HG02588 (cell line): ENCODE results near the gene TRIM26.
A peak's percentile ranks its signal among the peaks of the same experiment; 100 is the strongest.

Experiments
- ATAC-seq: cut with Tn5 transposase; IDR thresholded peaks from one replicate; pipeline ENCODE4 v1.9.1; 2021; ENCODE audit warnings: mild to moderate bottlenecking, moderate library complexity; ENCODE audit not compliant: unreplicated experiment

Gene TRIM26

DNA sequence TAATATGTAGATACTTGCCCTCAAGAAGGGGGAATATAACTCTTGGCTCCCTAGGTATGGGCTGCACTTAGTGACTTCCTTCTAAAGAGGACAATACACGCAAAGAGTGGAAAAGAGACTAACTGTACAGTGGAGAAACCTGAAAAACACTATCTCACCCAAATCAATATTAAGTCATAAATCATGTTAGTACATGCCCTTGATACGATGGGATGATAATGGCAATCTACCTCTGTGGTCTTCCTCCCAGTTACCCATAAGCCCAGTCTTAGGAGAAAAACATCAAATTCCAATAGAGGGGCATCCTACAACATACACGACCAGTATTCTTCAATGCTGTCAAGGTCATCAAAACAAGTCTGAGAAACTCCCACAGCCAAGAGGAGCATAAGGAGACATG, 1.3 kb downstream of the TRIM26 start:
- no peak for ATAC-seq

DNA sequence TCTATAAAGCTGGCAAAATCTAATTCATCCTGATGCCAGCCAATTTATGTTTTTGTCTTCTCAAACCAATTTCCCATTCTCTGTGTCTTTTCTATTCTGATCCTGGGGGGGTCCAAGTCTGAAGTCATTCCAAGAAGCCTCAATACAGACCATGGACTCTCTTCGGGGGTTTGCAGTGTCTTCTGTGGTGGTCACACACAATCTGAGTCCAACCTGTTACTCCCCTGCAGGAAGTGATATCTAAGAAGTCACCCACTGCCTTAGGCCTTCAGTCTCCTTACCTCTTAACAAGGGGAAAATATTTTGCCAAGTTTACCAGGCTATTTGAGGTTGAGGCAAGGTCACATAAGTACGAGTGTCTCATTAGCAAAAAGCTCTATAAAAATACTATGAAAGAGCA, 1.9 kb downstream of the TRIM26 start:
- no peak for ATAC-seq

DNA sequence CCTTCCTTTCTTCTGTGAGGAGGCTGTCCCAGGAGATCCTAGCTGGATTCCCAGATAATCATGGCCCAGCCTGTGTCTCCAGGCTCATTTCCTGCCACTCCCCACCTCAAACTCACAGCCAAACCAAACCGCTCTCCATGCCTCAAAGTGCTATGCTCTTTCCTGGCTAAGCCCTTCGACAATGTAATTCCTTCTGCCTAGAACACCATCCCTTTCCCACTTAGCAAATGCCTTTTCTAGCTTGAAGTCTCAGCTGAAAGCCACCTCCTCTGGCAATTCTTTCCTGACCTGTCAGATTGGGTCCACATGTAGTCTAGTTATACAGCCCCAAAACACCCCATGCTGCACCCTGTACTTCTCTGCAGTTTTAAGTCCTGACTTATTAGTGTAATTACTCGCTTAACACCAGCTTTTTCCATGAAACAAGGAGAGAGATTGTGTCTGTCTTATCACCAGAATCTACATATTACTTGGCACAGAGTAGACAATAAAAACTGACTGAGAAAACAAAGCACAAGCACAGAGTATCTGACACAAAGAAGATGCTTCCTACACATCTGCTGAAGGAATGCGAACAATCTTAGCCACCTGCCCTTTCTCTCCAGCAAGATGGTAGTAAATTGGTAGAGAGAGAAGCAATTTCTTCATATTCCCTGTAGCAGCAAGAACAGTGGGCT, 5.4 kb downstream of the TRIM26 start:
- no peak for ATAC-seq

DNA sequence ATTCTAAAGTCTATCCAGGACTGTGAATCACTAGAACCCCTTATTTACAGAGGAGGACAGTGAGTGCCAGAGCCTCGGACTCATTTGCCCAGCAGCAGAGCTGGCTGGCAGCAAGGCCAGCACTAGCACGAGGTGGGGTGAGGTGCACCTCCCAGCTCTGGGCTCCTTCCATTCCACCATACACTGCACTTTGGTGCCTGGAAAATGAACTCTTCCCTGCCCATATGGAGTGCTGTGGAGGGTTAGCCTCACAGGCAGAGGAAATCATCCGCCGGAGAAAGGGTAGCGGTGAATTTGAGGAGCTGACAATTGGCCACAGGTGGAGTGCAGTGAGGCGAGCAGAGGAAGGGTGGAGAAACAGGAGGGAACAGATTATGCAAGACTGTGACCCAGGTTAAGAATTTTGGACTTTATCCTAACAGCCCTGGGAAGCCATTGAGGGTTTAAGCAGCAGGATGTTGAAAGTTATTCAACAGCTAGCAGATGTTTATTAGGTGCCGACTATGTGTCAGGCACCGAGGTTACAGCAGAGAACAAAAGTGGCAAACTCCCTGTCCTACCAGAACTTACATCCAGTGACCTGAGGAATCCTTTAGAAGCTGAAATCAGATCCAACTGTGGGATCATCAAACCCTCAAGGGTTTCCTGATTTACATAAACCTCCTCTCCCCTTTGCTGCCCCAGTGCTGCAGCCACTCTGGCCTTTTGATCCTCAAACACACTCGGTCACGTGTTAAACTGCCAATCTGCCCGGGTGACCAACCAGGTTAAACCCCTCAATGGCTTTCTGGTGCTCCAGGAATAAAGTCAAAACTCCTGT, 6.2 kb downstream of the TRIM26 start:
- no peak for ATAC-seq

DNA sequence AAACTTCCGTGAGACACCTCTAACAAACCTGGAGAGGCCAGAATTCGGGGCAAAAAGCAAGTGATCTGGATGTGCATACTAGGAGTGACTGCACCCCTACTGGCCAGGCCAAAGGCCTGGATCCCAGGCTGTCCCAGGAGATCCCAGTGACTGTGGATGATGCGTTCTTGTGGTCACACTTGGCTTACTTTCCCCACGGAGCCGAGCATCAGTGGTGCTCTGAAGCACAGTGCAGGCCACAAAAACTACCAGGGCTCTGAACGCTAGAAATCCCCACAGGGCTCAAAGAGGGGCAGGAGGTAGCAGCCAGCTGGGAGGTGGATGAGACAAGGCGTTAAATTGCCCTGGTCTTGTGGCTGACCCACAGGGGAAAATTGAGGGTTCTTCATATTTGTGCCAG, 7.1 kb downstream of the TRIM26 start:
- no peak for ATAC-seq

DNA sequence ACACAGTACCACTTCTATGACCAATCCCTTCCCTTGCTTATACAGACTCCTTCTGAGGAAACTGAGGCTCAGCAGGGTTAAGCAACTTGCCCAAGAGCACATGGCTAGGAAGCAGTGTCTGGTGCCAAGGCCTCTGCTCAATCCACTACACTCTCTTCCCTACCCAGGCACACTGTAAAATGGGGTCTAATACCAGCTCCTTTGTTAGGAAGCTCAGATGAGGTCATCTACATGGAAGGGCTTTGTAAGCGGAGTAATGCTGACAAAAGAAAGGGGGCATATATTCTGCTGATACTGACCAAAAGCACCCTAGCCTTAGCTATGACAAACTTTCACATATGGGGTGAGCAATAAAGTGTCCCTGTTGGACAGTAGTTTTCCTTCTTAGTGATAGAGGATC, 9.1 kb downstream of the TRIM26 start:
- ATAC-seq, result no peak

DNA sequence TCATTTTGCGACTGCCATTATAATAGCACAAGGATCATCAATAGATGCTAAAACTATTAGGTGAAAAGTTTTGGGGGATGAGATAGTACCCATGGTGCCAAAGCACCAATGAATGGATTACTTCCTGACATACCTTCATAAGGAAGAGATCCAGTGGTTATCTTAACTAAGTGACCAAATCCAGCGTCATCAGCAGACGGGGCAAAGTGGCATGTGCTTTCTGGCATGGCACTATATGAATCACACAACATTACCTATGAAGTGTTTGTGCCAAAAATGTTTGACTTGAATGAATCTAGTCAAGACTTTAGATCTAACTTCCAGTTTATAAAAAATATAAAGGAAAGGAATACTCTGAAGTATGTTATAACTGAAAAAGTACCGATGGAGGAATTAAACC, 10.8 kb downstream of the TRIM26 start:
- ATAC-seq, result no peak

DNA sequence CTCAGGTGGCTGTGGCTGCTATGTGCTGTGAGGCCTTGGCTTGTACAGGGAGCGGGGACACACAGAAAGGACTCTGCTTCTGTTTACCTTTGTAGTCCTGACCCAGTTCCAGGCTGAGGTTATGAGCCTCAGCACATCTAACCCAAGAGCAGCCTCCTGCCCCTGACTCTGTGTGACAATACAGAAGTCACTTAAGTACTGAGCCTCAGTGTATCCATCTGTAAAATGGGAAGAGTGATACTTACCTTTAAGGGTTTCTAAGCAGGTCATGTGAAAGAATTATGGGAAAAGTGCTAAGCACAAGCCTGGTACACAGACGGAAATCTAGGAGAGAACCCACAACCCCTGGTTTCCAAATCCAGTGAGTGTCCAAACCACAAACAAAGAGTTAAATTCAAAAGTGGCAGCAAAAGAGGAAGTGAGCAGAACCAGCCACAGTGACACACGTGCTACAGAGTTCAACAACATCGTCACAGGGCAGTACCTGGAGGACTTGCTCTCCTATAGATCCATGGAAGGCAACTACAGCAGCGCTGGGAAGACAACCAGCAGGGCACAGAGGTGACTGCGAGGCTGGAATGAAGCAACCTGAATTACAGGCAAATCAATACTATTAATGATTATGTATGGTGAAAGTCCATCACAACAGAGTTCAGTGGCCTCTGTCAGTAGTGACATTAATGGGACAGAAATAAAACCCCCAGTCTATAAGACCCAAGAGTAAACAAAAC, 12.5 kb downstream of the TRIM26 start:
- peak; percentile 69 for ATAC-seq

DNA sequence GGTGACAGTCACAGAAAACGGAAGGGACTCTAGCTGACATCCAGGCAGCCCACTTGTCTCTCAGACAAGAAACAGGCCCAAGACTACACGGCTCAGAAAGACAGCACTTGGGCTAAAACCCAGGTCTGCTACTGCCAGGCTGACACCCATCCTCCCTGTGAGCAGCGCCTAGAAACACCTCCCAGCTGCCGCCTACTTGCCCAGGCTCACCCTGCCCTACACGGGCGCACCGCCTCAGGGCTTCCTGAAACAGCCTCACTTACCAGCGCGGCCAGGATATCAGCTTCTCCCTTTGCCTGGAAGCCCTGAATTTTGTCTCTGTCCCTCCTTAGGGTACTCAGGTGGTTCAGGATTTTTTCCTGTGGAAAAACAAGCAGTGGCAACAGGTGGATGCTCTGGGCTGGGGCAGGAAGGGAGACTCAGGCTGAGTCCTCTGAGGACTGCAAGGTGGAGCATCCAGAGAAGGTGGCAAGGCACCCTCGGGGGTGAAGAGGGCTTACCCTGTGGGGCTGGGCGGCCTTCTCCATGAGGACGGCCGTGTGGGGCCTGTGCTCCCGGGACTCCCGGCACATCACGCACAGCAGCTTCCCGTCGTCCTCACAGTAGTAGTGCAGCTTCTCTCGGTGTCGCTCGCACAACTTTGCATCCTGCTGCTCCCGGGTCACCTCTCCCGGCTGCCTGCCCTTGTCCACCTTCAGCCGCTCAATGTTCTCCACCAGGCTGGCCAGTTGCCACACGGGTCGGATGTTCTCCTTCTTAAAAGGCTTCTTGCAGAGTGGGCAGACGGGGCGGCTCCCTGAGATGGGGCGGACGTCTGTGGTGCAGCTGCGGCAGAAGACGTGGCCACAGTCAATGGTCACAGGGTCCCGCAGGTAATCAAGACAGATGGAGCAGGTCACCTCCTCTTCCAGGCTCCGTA, 14.8 kb downstream of the TRIM26 start:
- ATAC-seq, result no peak

DNA sequence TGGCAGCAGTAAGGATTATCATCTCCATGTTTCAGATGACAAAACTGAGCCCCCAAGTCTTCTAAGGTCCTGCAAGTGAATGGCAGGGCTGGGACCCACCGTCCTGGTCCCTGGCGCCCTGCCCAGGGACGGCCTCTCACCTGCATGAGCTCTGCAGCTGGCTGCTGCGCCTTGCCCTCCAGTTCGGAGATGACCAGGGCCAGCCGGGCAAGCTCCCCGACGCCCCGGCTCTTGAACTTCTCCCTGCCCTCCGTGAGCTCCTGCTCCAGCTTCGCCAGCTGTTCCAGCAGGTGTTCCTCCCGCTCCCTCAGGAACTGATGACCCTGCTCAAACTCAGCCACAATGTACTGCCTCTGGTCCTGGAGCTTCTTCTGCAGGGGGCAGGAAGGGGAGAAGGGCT, 16.8 kb downstream of the TRIM26 start:
- no peak for ATAC-seq

DNA sequence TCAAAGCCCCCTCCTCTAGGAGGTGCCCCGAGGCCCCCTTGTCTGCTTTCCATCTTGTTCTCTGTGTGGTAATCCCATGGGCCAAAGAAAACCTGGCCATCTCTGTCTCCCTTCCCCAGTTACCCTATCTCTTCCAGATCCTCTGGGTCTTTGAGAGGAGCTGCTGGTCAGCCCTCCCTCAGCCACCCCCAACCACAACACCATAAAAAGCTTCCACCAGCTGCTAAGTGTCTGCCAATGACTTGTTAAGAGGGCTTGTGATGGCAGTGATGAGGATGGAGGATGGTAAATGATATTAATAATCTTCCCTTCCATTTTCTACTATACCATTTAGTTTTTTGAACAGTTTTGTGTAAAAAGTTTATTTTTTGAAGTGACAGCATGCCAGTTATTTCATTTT, 17.3 kb downstream of the TRIM26 start:
- ATAC-seq, result no peak

DNA sequence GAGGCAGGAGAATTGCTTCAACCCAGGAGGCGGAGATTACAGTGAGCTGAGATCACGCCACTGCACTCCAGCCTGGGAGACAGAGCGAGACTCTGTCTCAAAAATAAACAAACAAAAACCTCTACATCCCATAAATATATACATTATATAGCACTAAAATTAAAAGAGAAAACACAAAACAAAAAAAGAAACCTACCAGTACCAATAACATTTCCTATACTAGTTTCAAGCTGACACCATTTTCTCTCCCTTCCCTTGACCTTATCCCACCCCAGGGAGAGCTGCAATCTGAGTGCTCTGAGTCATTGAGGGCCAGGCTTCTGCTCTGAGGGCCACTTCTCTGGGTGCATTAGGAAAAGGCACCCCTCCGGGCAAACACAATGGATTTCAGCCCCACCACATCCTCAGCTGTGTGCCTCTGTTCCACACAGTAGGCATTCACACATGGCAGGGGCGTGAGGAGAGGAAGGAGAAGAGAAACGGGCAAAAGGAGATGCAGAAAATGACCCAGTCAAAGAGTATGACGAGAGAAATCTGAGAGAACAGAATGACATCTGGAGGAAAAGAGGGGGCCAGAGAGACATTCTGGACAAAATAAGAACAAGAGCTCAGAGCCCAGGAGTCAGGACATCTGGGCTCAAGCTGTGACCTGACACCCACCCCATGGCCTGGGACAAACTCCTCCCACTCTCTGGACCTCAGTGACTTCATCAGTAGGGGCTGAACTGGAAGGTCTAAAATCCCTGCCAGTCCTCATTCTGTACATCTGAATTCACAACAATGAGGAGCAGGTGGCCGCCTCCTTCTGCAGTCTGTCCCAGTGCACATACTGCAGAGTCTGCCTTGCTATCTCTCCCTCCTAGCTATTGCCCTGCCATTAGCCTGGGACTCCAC, 18.2 kb downstream of the TRIM26 start:
- no peak for ATAC-seq

DNA sequence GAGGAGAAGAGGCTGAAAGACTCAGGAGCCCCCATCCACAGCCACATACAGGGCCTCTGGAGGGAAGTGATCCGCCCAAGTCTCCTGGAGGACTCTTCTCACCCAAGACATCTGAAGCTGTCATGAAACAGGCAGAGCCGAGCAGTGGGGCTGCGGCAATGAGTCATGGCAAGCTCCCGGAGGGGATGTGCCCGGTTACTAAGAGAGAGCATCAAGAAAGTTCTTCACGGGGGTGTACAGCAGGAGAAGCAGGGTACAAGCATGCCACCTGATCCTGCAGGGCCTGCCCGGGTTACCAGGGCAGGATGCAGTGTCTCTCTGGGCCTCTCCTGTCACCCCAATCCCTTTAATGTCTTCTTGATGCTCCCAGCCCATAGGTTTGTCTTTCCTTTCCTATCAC, 21.1 kb downstream of the TRIM26 start:
- ATAC-seq, result no peak

DNA sequence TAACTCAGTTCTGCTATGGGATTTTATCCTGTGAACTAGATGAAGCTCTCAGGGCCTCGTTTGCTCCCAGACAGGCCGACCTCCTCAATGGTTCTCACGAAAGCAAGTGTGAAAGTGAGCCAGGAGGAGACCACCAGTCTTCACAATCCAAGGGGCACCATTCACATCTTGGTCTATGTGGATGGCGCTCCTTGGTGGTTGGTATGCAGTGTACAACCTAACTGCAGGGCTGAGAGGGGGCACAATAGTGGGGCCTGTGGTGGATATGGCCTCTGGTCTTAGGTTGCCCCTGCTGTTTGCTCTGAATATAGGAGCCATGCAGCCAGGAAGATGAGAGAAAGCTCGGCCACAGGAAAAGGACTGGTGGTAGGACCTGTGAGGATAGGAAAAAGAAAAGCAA, 24.7 kb downstream of the TRIM26 start:
- no peak for ATAC-seq

DNA sequence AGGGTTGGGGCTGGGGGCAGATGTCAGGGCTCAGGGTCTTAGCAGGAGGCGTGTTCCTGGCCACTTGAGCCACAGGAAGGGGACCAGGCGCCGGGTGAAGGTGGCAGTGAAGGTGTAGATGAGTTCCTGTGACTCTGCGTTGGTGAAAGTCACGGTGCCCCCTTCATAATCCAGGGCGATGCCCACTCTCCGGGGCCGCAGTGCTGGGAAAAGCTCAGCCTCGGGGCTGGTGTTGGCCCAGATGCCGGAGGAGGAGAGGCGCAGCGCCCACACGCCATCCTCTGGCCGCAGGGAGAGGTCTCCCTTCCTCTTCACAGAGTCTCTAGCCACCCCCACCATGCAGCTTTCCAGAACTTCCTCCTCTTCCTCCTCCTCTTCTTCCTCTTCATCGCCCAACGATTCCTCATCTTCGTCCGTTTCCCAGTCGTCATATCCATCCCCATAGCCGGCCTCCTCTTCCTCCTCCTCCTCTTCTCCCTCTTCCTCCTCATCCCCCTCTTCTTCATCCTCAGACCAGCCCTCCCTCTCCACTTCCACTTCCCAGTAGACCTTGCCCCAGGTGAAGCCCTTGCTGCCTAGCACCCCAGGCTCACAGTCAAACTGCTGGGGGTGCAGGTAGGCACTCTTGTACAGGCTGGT, 27.2 kb downstream of the TRIM26 start:
- no peak for ATAC-seq

DNA sequence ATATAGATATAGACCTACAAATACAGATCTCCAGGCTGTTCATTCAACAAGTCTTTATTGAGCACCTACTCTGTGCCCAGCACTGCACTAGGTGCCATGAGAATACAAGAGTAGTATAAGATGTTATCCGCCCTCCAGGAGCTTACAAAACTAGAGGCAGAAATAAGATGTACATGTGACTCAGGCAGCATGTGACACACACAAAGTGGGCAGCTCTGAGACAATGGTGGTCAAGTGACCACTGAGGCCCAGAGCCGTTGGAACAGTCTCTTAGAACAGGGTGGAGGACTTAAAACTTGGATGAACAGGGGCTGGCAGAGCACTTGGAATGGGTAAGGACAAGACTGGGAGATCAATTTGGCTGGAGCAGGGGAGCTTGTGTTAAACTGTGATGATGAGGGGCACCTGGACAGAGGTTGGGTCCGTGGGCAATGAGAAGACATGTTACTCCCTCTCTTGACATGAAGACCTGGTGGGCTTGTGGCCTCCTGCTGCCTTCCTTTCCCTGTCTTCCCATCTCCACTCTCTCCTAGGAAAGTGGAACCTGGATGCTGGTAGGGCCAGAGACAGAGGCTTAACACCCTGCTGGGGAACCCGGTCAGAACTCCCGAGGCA, 28.7 kb downstream of the TRIM26 start:
- no peak for ATAC-seq

DNA sequence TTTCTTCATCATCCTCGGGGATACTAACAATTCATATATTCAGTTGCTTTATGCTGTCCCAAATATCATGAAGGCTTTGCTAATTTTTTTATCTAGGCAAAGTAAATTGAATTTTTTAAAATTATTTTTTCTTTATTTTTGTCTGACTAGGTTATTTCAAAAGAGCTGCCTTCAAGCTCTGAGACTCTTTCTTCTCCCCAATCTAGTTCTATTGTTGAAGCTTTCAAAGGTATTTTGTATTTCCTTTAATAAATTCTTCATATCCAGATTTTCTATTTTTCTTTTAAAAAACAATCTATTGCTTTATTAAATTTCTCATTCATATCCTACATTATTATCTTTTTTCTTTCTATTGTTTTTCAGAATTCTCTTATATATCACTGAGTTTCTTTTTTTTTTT, 33.1 kb downstream of the TRIM26 start:
- no peak for ATAC-seq

DNA sequence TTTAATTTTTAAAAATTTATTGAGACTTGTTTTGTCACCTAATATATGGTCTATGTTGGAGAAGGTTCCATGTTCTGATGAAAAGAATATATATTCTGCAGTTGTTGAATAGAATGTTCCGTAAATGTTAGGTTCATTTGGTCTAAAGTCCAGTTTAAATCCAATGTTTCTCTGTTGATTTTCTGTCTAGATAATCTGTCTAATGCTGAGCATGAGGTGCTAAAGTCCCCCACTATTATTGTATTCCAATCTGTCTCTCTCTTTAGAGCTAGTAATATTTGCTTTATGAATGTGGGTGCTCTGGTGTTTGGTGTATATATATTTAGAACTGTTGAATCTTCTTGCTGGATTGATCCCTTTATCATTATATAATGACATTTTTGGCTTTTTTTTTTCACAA, 34.4 kb downstream of the TRIM26 start:
- no peak for ATAC-seq

DNA sequence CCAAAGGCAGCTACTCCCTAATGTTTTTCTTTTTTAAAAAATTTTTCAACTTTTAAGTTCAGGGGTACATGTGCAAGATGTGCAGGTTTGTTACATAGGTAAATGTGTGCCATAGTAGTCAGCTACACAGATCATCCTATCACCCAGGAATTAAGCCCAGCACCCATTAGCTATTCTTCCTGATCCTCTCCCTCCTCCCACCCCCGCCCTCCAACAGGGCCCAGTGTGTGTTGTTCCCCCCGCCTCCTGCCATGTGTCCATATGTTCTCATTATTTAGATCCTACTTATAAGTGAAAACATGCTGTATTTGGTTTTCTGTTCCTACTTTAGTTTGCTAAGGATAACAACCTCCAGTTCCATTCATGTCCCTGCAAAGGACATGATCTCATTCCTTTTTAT, 37.4 kb downstream of the TRIM26 start:
- no peak for ATAC-seq
